Tibial artery (tissue), 4 donors: ENCODE data around the gene SNX1.
"Not testable (repeated sequence)": the region's sequence is repeated elsewhere in the genome, so short reads cannot be mapped to it uniquely, and the experiment has no call there.

ENCODE experiments used
- DNase-seq, 2 donors: peaks; one replicate each; pipeline ENCODE4 v3.0.0-alpha.2; 2019
- H3K27ac ChIP-seq, 2 donors: fragments of 200-600 bp; sonication (generic) in 1 of 2; 1 replicate in 1 of 2; 2 replicates in 1 of 2; pipeline ENCODE4 v1.5.1; 2018 to 2019; ENCODE audit warnings: mild to moderate bottlenecking in 1 of 2
- H3K27me3 ChIP-seq, 2 donors: fragments of 200-600 bp; sonication (generic) in 1 of 2; one replicate each; pipeline versions ENCODE4 v1.5.1 to v1.6.0; 2016 to 2019
- H3K36me3 ChIP-seq, 3 donors: fragments of 200-600 bp; sonication (generic) in 2 of 3; one replicate each; pipeline ENCODE4 v1.5.1; 2016 to 2019; ENCODE audit warnings: mild to moderate bottlenecking in 2 of 3
- H3K4me1 ChIP-seq, 4 donors: fragments of 200-600 bp; sonication (generic) in 2 of 4; 1 replicate in 3 of 4; 2 replicates in 1 of 4; pipeline ENCODE4 v1.5.1; 2016 to 2019
- H3K4me3 ChIP-seq, 2 donors: fragments of 200-600 bp; sonication (generic) in 1 of 2; 1 replicate in 1 of 2; 2 replicates in 1 of 2; pipeline ENCODE4 v1.5.1; 2018 to 2019; ENCODE audit warnings: mild to moderate bottlenecking in 2 of 2
- H3K9me3 ChIP-seq, 3 donors: fragments of 200-600 bp; sonication (generic) in 1 of 3; one replicate each; pipeline ENCODE4 v1.5.1; 2016 to 2019
- CTCF ChIP-seq, 2 experiments: fragments of 200-600 bp in 1 of 2; fragments of 450-650 bp in 1 of 2; IDR thresholded peaks; one replicate each; pipeline ENCODE4 v1.5.1; 2017 to 2019; ENCODE audit warnings: antibody characterized with exemption in 2 of 2, mild to moderate bottlenecking in 1 of 2, moderate library complexity in 1 of 2
- intact Hi-C: fragments of 100-400 bp; cut with DNase I; formaldehyde crosslinking; loops from one replicate; pipeline ENCODE4 v1.15.0; 2023; ENCODE audit warnings: low total_unique reads

Gene SNX1

GRCh38 chr15:64070965-64071851 lies 24.6 kb upstream of the SNX1 start:
- intact Hi-C loops: no loop called here
- peak; percentile 83 to 90 for DNase-seq
- no peaks in the 10 kb centered on the region for H3K9me3 ChIP-seq
- TF ChIP-seq CTCF (IDR thresholded peaks at IDR 0.05): no peak
- peaks cover 6 to 26% (median 6%) of the 10 kb centered on the region in 3 donors for H3K36me3 ChIP-seq
- H3K27me3 ChIP-seq: no peaks in the 10 kb centered on the region
- peaks cover 0 to 26% (median 22%) of the 10 kb centered on the region in 4 donors for H3K4me1 ChIP-seq
- peak overlapping the region; percentile 77 to 80 for H3K27ac ChIP-seq
- H3K4me3 ChIP-seq: no peak overlapping the region

GRCh38 chr15:64071931-64072765 lies 23.6 kb upstream of the SNX1 start:
- Histone ChIP-seq H3K9me3 (no peaks in the 10 kb centered on the region), H3K27me3 (no peaks in the 10 kb centered on the region), H3K27ac (peak overlapping the region; percentile 77 to 80), H3K4me3 (no peak overlapping the region), H3K4me1 (peaks cover 0 to 26% (median 22%) of the 10 kb centered on the region in 4 donors), H3K36me3 (peaks cover 6 to 26% (median 6%) of the 10 kb centered on the region in 3 donors)
- no peak for TF ChIP-seq CTCF (IDR thresholded peaks at IDR 0.05)
- no peak for DNase-seq
- intact Hi-C loops: no loop called here

GRCh38 chr15:64072812-64073211 lies 23.0 kb upstream of the SNX1 start:
- no peak overlapping the region for H3K4me3 ChIP-seq
- peaks cover 0 to 26% (median 20%) of the 10 kb centered on the region in 4 donors for H3K4me1 ChIP-seq
- TF ChIP-seq CTCF (IDR thresholded peaks at IDR 0.05): no peak
- H3K36me3 ChIP-seq: peaks cover 6 to 26% (median 6%) of the 10 kb centered on the region in 3 donors
- H3K9me3 ChIP-seq: no peaks in the 10 kb centered on the region
- H3K27me3 ChIP-seq: no peaks in the 10 kb centered on the region
- intact Hi-C loops: no loop called here
- DNase-seq: no peak
- H3K27ac ChIP-seq: no peak overlapping the region

- peaks cover 6 to 26% (median 6%) of the 10 kb centered on the region in 3 donors for H3K36me3 ChIP-seq
- H3K27me3 ChIP-seq, intact Hi-C loops, H3K27ac ChIP-seq, DNase-seq, H3K4me3 ChIP-seq, H3K9me3 ChIP-seq: not testable (repeated sequence)
- peaks cover 0 to 26% (median 20%) of the 10 kb centered on the region in 4 donors for H3K4me1 ChIP-seq
Observed at GRCh38 chr15:64073496-64073895, 22.3 kb upstream of the SNX1 start.

- Histone ChIP-seq H3K9me3 (no peaks in the 10 kb centered on the region), H3K27ac (no peak overlapping the region), H3K4me3 (no peak overlapping the region), H3K27me3 (no peaks in the 10 kb centered on the region), H3K4me1 (no peaks in the 10 kb centered on the region), H3K36me3 (peaks cover 24 to 69% (median 36%) of the 10 kb centered on the region in 3 donors)
- no peak for DNase-seq
- TF ChIP-seq CTCF (IDR thresholded peaks at IDR 0.05): no peak
- intact Hi-C loops: no loop called here
Observed at GRCh38 chr15:64082757-64083156, 13.0 kb upstream of the SNX1 start.
